HepG2 (cell line): ENCODE results near the gene KISS1R. TPM values are rescaled to one million over a fixed set of nuclear protein-coding genes. Genes with fewer than 3 reads are reported as not detected.

ENCODE experiments used
- ATAC-seq: fragments of 200-7000 bp; cut with Tn5 transposase; 3 replicates; pipeline ENCODE4 v1.9.1; 2020; ENCODE audit warnings: mild to moderate bottlenecking, moderate library complexity
- Bru-seq: library from RNA; stranded (reverse); fragments of 400-500 nt; gene quantifications from one replicate; lab custom pipeline; 2021; lab: Mats Ljungman, UMichigan
- BruChase-seq, 2 experiments: library from RNA; stranded (reverse); fragments of 400-500 nt; gene quantifications; one replicate each; lab custom pipeline; 2021; lab: Mats Ljungman, UMichigan
- BruUV-seq: library from RNA; stranded (reverse); fragments of 400-500 nt; replicated peaks from 2 replicates; lab custom pipeline; 2021; lab: Mats Ljungman, UMichigan
- CTCF ChIA-PET: fragments of 300-600 bp; formaldehyde crosslinking; extraction: SDS; loops from one replicate; lab custom pipeline; 2021; ENCODE audit warnings: low total read pairs, inconsistent platforms, low intra/inter-chr PET ratio; lab: Yijun Ruan, JAX
- POLR2A ChIA-PET: fragments of 350-600 bp; sonication (Branson Sonifier 250); formaldehyde crosslinking; loops from one replicate; lab custom pipeline; 2020; ENCODE audit warnings: antibody characterized with exemption, inconsistent platforms; lab: Yijun Ruan, JAX
- DNase-seq: peaks from one replicate; pipeline ENCODE4 v3.0.0-alpha.2; 2015; ENCODE audit warnings: low spot score
- FAIRE-seq: peaks from 3 replicates; lab custom pipeline; 2011; peaks lifted over from hg19 to GRCh38; lab: Jason Lieb, UNC
- H2AFZ ChIP-seq: one replicate; pipeline ENCODE4 v1.6.1; 2011; ENCODE audit warnings: low read length, inconsistent platforms
- H3K27ac ChIP-seq: fragments of 300-600 bp; 3 replicates; pipeline ENCODE4 v1.8.0; 2011; ENCODE audit warnings: mixed run types, mild to moderate bottlenecking, mixed read lengths, low read length, inconsistent platforms; ENCODE audit not compliant: insufficient read depth; ENCODE audit errors: extremely low read length
- H3K27me3 ChIP-seq, 2 experiments: fragments of 200-600 bp in 1 of 2; 2 replicates in 1 of 2; 3 replicates in 1 of 2; pipeline versions ENCODE4 v1.6.0 to v1.8.0; 2011; ENCODE audit warnings: low read length in 2 of 2, mild to moderate bottlenecking in 2 of 2, moderate library complexity in 2 of 2, inconsistent platforms in 1 of 2; ENCODE audit not compliant: insufficient read depth in 2 of 2, control insufficient read depth in 1 of 2
- H3K36me3 ChIP-seq, 2 experiments: fragments of 200-600 bp in 1 of 2; replicated peaks in 1 of 2; 2 replicates in 1 of 2; 3 replicates in 1 of 2; pipeline versions ENCODE4 v1.5.1 to v1.8.0; 2011; ENCODE audit warnings: low read length in 2 of 2, inconsistent platforms in 1 of 2; ENCODE audit not compliant: insufficient read depth in 2 of 2, control insufficient read depth in 1 of 2
- H3K4me1 ChIP-seq: 2 replicates; pipeline ENCODE4 v1.5.1; 2012; ENCODE audit warnings: low read length, inconsistent platforms; ENCODE audit not compliant: insufficient read depth
- H3K4me2 ChIP-seq: 2 replicates; pipeline ENCODE4 v1.6.0; 2011; ENCODE audit warnings: low read depth, low read length, inconsistent platforms
- H3K4me3 ChIP-seq, 3 experiments: fragments of 200-600 bp in 1 of 3; sonication (generic), shearing (Covaris generic) in 1 of 3; replicated peaks in 1 of 3; 2 replicates each; pipeline ENCODE4 v1.5.1; 2011 to 2016; ENCODE audit warnings: low read length in 3 of 3, inconsistent platforms in 2 of 3, low read depth in 2 of 3, mild to moderate bottlenecking in 2 of 3, control low read depth in 1 of 3, mixed read lengths in 1 of 3; ENCODE audit not compliant: insufficient read depth in 1 of 3
- H3K79me2 ChIP-seq: one replicate; pipeline ENCODE4 v1.6.1; 2011; ENCODE audit warnings: low read length, inconsistent platforms; ENCODE audit not compliant: insufficient read depth
- H3K9ac ChIP-seq: 2 replicates; pipeline ENCODE4 v1.6.0; 2011; ENCODE audit warnings: mild to moderate bottlenecking, low read depth, low read length, inconsistent platforms; ENCODE audit not compliant: insufficient read depth
- H3K9me3 ChIP-seq: 2 replicates; pipeline ENCODE4 v1.5.1; 2012; ENCODE audit warnings: mild to moderate bottlenecking, low read length
- H4K20me1 ChIP-seq: 2 replicates; pipeline ENCODE4 v1.6.0; 2011; ENCODE audit warnings: inconsistent platforms, mild to moderate bottlenecking, low read length, moderate library complexity; ENCODE audit not compliant: insufficient read depth
- CHCHD3 ChIP-seq: sonication (generic); formaldehyde crosslinking; IDR thresholded peaks from 2 replicates; pipeline ENCODE4 v1.8.0; 2022; ENCODE audit warnings: mild to moderate bottlenecking, missing genetic modification reagents, moderate library complexity
- MAX ChIP-seq: IDR thresholded peaks from 2 replicates; pipeline ENCODE4 v1.6.1; 2012; ENCODE audit warnings: inconsistent platforms
- RELA ChIP-seq: sonication (generic); formaldehyde crosslinking; IDR thresholded peaks from 2 replicates; pipeline ENCODE4 v1.4.0; 2020; ENCODE audit warnings: missing genetic modification reagents
- THYN1 ChIP-seq: sonication (generic); formaldehyde crosslinking; IDR thresholded peaks from 2 replicates; pipeline ENCODE4 v1.8.1; 2023; ENCODE audit warnings: low read depth, mild to moderate bottlenecking, moderate library complexity, missing genetic modification reagents, borderline replicate concordance
- XRCC5 ChIP-seq: fragments of 200-400 bp; formaldehyde crosslinking; optimal IDR thresholded peaks from 2 replicates; pipeline ENCODE3; 2017; ENCODE audit warnings: mild to moderate bottlenecking, low read length
- ZBTB25 ChIP-seq: IDR thresholded peaks from 2 replicates; pipeline ENCODE4 v1.6.1; 2018; ENCODE audit warnings: missing genetic modification reagents
- ZBTB3 ChIP-seq: sonication (generic); formaldehyde crosslinking; IDR thresholded peaks from 2 replicates; pipeline ENCODE4 v1.4.0; 2020; ENCODE audit warnings: low read depth, mild to moderate bottlenecking, moderate library complexity, missing genetic modification reagents, borderline replicate concordance
- ZNF274 ChIP-seq: sonication (generic); formaldehyde crosslinking; IDR thresholded peaks from 2 replicates; pipeline ENCODE4 v1.5.1; 2020; ENCODE audit warnings: mild to moderate bottlenecking, missing genetic modification reagents
- ZNF432 ChIP-seq: sonication (generic); formaldehyde crosslinking; IDR thresholded peaks from 2 replicates; pipeline ENCODE4 v1.5.0; 2020; ENCODE audit warnings: missing genetic modification reagents, mild to moderate bottlenecking, borderline replicate concordance
- ZNF451 ChIP-seq: sonication (generic); formaldehyde crosslinking; IDR thresholded peaks from 2 replicates; pipeline ENCODE4 v1.5.0; 2020; ENCODE audit warnings: mild to moderate bottlenecking, missing genetic modification reagents
- ZNF563 ChIP-seq: sonication (generic); formaldehyde crosslinking; IDR thresholded peaks from 2 replicates; pipeline ENCODE4 v1.8.0; 2022; ENCODE audit warnings: mild to moderate bottlenecking, moderate library complexity, missing genetic modification reagents
- ZNF580 ChIP-seq: IDR thresholded peaks from 2 replicates; pipeline ENCODE4 v1.6.1; 2016; ENCODE audit warnings: low read depth, borderline replicate concordance
- WGBS: methylation state at CpG from one replicate; pipeline ENCODE4 v1.1.6; 2017; ENCODE audit warnings: low lambda C conversion rate; 5-methylcytosine and 5-hydroxymethylcytosine counted together
- in situ Hi-C: cut with HindIII; loops from 2 replicates; pipeline ENCODE4 v1.10.0; 2017; ENCODE audit warnings: low pct_unique_long_range_greater_than_20kb; ENCODE audit not compliant: extremely low pct_ligation_motif_present
- intact Hi-C: fragments of 100-400 bp; cut with micrococcal nuclease; formaldehyde crosslinking; loops from one replicate; pipeline ENCODE4 v1.10.0; 2022; ENCODE audit not compliant: unreplicated experiment
- long read RNA-seq, 2 experiments: library from RNA in 1 of 2; library from polyadenylated mRNA in 1 of 2; stranded (forward) in 1 of 2; unstranded in 1 of 2; transcript quantifications; one replicate each; pipeline ENCODE4 v2.0.0, GENCODE V29; 2019 to 2022
- polyA minus RNA-seq, 3 experiments: library from RNA; depleted of rRNA, polyadenylated mRNA; stranded (reverse); fragments of >200 nt; gene quantifications; 2 replicates each; pipeline ENCODE4 v1.2.3, GENCODE V29; 2011; ENCODE audit warnings: low replicate concordance in 1 of 3
- polyA plus RNA-seq, 8 experiments: library from polyadenylated mRNA; depleted of rRNA in 3 of 8; stranded (reverse) in 7 of 8; unstranded in 1 of 8; fragments of >200 nt; fragmentation: Illumina TruSeq in 4 of 8; extraction: Trizol in 4 of 8; gene quantifications; 2 replicates each; pipeline versions ENCODE4 v1.2.1 to v1.2.3, GENCODE V29; 2011 to 2016; ENCODE audit warnings: low read depth in 4 of 8, missing spikeins in 1 of 8, mixed read lengths in 1 of 8; ENCODE audit not compliant: insufficient read depth in 1 of 8
- total RNA-seq, 5 experiments: library from RNA; depleted of rRNA; stranded (reverse); fragments of >200 nt; fragmentation: Illumina TruSeq; extraction: Trizol; gene quantifications; 2 replicates each; pipeline ENCODE4 v1.2.3, GENCODE V29; 2016; ENCODE audit warnings: low read depth in 1 of 5
- TF ChIP-seq, protein P1 (sequence below): sonication (generic); formaldehyde crosslinking; IDR thresholded peaks from 2 replicates; pipeline ENCODE4 v1.5.0; 2020; ENCODE audit warnings: mild to moderate bottlenecking, missing genetic modification reagents, borderline replicate concordance

Gene KISS1R
- total RNA-seq (2016; rRNA removed; fragmentation: Illumina TruSeq; extraction: Trizol) (3.9 and 10.2 TPM in 2 replicates), polyA plus RNA-seq (2011; rRNA removed) (1.1 and 1.5 TPM in 2 replicates), polyA minus RNA-seq (2011; rRNA and poly(A)+ RNA removed; ENCODE audit: low replicate concordance) (5.9 TPM in 1 of 2 replicates, not detected in the other), Bru-seq, nascent RNA (percentile 34 among the genes with signal in this experiment), BruChase-seq, experiment 1, labeled RNA remaining after a 6-hour chase (percentile 50 among the genes with signal in this experiment), BruChase-seq, experiment 2, labeled RNA remaining after a 2-hour chase (percentile 43 among the genes with signal in this experiment)
- total RNA-seq (2016; cell fraction: cytosol; rRNA removed; fragmentation: Illumina TruSeq; extraction: Trizol; ENCODE audit: low read depth), result 4.7 and 5.1 TPM in 2 replicates
- total RNA-seq (2016; cell fraction: insoluble cytoplasmic fraction; rRNA removed; fragmentation: Illumina TruSeq; extraction: Trizol), result 3.2 and 9.6 TPM in 2 replicates
- 7.1 and 8.6 TPM in 2 replicates for total RNA-seq (2016; cell fraction: membrane; rRNA removed; fragmentation: Illumina TruSeq; extraction: Trizol)
- 8.2 and 8.4 TPM in 2 replicates for total RNA-seq (2016; cell fraction: nucleus; rRNA removed; fragmentation: Illumina TruSeq; extraction: Trizol)
- polyA plus RNA-seq (2011; cell fraction: cytosol; rRNA removed), result 1.6 and 3.0 TPM in 2 replicates
- polyA plus RNA-seq (2011; cell fraction: nucleus; rRNA removed), result 10.4 and 11.9 TPM in 2 replicates
- 2.8 and 4.0 TPM in 2 replicates for polyA plus RNA-seq (2012)
- 3.6 and 4.4 TPM in 2 replicates for polyA plus RNA-seq (2016; cell fraction: cytosol; fragmentation: Illumina TruSeq; extraction: Trizol; ENCODE audit: low read depth)
- 4.2 and 5.9 TPM in 2 replicates for polyA plus RNA-seq (2016; cell fraction: insoluble cytoplasmic fraction; fragmentation: Illumina TruSeq; extraction: Trizol; ENCODE audit: low read depth)
- 4.5 and 6.0 TPM in 2 replicates for polyA plus RNA-seq (2016; cell fraction: membrane; fragmentation: Illumina TruSeq; extraction: Trizol; ENCODE audit: low read depth)
- polyA plus RNA-seq (2016; cell fraction: nucleus; fragmentation: Illumina TruSeq; extraction: Trizol; ENCODE audit: insufficient read depth, low read depth), result 15.3 and 19.1 TPM in 2 replicates
- polyA minus RNA-seq (2011; cell fraction: cytosol; rRNA and poly(A)+ RNA removed), result 2.4 and 3.7 TPM in 2 replicates
- polyA minus RNA-seq (2011; cell fraction: nucleus; rRNA and poly(A)+ RNA removed), result 0.50 and 0.77 TPM in 2 replicates
- long read RNA-seq, experiment 1, partial matches to known transcripts, result 0 of 2 reads
- long read RNA-seq, experiment 1, other reads (novel, unspliced or antisense), result 0 of 2 reads
- long read RNA-seq, experiment 2, transcript KISS1R-201 (5 exons, 1,625 nt), result major isoform, 21 of 28 reads
- long read RNA-seq, experiment 2, partial matches to known transcripts, result 3 of 28 reads
- long read RNA-seq, experiment 2, other reads (novel, unspliced or antisense), result 4 of 28 reads

DNA sequence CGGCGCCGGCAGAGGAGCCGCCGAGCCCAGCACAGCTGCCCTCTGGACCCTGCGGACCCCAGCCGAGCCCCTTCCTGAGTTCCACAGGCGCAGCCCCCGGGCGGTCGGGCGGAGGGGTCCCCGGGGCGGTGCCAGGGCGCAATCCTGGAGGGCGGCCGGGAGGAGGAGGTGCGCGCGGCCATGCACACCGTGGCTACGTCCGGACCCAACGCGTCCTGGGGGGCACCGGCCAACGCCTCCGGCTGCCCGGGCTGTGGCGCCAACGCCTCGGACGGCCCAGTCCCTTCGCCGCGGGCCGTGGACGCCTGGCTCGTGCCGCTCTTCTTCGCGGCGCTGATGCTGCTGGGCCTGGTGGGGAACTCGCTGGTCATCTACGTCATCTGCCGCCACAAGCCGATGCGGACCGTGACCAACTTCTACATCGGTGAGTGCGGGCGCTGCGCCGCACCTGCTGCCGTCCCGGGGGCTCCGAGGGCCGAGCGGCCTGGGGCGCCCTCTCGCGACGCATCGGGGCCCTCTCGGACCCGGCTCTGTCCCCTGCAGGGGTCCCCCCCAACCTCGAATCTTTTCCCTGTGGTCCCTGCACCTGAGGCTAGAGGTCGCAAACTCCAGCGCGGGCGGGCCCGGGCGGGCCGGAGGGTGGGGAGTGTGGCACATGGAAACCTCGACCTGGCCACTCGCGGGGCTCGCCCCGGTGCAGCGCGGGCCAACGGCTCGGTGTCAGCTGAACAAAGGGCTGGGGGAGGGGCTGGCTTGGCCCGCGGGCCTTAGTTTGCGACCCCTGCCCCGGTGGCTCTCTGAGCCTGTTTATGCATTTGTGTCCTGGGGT, at the start of gene KISS1R:
Gene KISS1R, plus strand, starts transcription at position 11 of the 829 bp plus-strand sequence. Its CDS starts 170 bp downstream, at position 181.
- intact Hi-C loops (loop anchor here (2.0 to 5.0 kb wide), 2 partner anchors 55 to 150 kb away; no protein-coding TSS in a partner anchor), in situ Hi-C loops (loop anchor here (5.0 kb wide), 1 partner anchor 55 kb away; no protein-coding TSS in a partner anchor)
- 0% methylated on average over 11 of the region's 87 CpGs for WGBS
- no peak within 1 kb of the TSS for H2AFZ ChIP-seq
- DNase-seq (peak; percentile 71), ATAC-seq (peak; percentile 74), FAIRE-seq (peak; percentile 8)
- no peaks in the 10 kb centered on the region for H4K20me1 ChIP-seq
- H3K9me3 ChIP-seq, result no peaks in the 10 kb centered on the region
- BruUV-seq, result TSS peak; percentile 80
- peak within 1 kb of the TSS; percentile 92 for H3K4me2 ChIP-seq
- H3K4me3 ChIP-seq, result peak within 1 kb of the TSS; percentile 52 to 96 (median 57)
- H3K36me3 ChIP-seq, result no peaks in the 10 kb centered on the region
- ChIA-PET POLR2A (interaction anchor here (1.2 kb wide), 1 partner anchor 24 kb away, joined by 4 read pairs; the partner anchor contains the start of genes MED16 and RNU6-9), CTCF (interaction anchor here (1.1 to 2.4 kb wide), 3 partner anchors 54 to 147 kb away, joined by 3 to 14 read pairs (median 11); no protein-coding TSS in a partner anchor)
- H3K27ac ChIP-seq, result peak within 1 kb of the TSS; percentile 71
- H3K9ac ChIP-seq, result peak within 1 kb of the TSS; percentile 73
- H3K27me3 ChIP-seq, result no peaks in the 10 kb centered on the region; a peak in 1 of 5 replicates
- H3K4me1 ChIP-seq, result peaks cover 24% of the 10 kb centered on the region
- peaks cover 6% of the 10 kb centered on the region for H3K79me2 ChIP-seq
- TF ChIP-seq THYN1 (CRISPR knock-in tag) (no peak), RELA (no peak), ZNF451 (CRISPR knock-in tag) (peak; percentile 67; the same call in 1 of the 2 replicates), ZNF274 (no peak), CHCHD3 (CRISPR knock-in tag) (no peak), MAX (peak; percentile 80), ZBTB3 (CRISPR knock-in tag) (peak; percentile 44; the same call in 1 of the 2 replicates), ZBTB25 (CRISPR knock-in tag) (no peak), ZNF580 (CRISPR knock-in tag) (no peak; the same call in 1 of the 2 replicates), ZNF432 (CRISPR knock-in tag) (no peak), XRCC5 (peak; percentile 48), ZNF563 (CRISPR knock-in tag) (peak; percentile 78; the same call in 1 of the 2 replicates)
- TF ChIP-seq, protein P1, sequence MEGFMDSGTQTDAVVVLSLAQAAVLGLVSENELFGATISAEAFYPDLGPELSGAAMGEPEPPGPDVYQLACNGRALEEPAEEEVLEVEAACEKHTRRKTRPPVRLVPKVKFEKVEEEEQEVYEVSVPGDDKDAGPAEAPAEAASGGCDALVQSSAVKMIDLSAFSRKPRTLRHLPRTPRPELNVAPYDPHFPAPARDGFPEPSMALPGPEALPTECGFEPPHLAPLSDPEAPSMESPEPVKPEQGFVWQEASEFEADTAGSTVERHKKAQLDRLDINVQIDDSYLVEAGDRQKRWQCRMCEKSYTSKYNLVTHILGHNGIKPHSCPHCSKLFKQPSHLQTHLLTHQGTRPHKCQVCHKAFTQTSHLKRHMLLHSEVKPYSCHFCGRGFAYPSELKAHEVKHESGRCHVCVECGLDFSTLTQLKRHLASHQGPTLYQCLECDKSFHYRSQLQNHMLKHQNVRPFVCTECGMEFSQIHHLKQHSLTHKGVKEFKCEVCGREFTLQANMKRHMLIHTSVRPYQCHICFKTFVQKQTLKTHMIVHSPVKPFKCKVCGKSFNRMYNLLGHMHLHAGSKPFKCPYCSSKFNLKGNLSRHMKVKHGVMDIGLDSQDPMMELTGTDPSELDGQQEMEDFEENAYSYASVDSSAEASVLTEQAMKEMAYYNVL, result no peak; the same call in 1 of the 2 replicates
